Neural crest cell (in vitro differentiated cells): ENCODE results near the gene ANKRD24. TPM values are rescaled to one million over a fixed set of nuclear protein-coding genes. Genes with fewer than 3 reads are reported as not detected.

Experiments
- DNase-seq: peaks from one replicate; pipeline ENCODE4 v3.0.0; 2021; ENCODE audit warnings: low read depth, mixed read lengths, low spot score
- H3K27ac Mint-ChIP-seq: one replicate; pipeline ENCODE4 v1.8.0; 2021; ENCODE audit warnings: mild to moderate bottlenecking, mixed read lengths; ENCODE audit not compliant: unreplicated experiment
- H3K27me3 Mint-ChIP-seq: 2 replicates; pipeline ENCODE4 v1.8.0; 2021; ENCODE audit warnings: low read depth, mild to moderate bottlenecking, mixed read lengths
- H3K36me3 Mint-ChIP-seq: 2 replicates; pipeline ENCODE4 v1.8.0; 2021; ENCODE audit warnings: low read depth, mild to moderate bottlenecking, mixed read lengths
- H3K4me1 Mint-ChIP-seq: 2 replicates; pipeline ENCODE4 v1.8.0; 2021; ENCODE audit warnings: mixed read lengths
- H3K4me3 Mint-ChIP-seq: one replicate; pipeline ENCODE4 v1.8.0; 2021; ENCODE audit warnings: mild to moderate bottlenecking, mixed read lengths
- H3K9me3 Mint-ChIP-seq: 2 replicates; pipeline ENCODE4 v1.8.0; 2021; ENCODE audit warnings: mixed read lengths
- total RNA-seq: library from RNA; stranded (reverse); gene quantifications from 2 replicates; pipeline ENCODE4 v1.2.1, GENCODE V29; 2021
- TF ChIP-seq, protein P1 (sequence below): fragments of 200-600 bp; sonication (generic); conservative IDR thresholded peaks from 2 replicates; pipeline ENCODE4 v1.5.0; 2021; ENCODE audit warnings: antibody characterized with exemption, mild to moderate bottlenecking

ANKRD24 gene
- total RNA-seq, 1 donor from 2014 or later: 0.19 TPM

DNA sequence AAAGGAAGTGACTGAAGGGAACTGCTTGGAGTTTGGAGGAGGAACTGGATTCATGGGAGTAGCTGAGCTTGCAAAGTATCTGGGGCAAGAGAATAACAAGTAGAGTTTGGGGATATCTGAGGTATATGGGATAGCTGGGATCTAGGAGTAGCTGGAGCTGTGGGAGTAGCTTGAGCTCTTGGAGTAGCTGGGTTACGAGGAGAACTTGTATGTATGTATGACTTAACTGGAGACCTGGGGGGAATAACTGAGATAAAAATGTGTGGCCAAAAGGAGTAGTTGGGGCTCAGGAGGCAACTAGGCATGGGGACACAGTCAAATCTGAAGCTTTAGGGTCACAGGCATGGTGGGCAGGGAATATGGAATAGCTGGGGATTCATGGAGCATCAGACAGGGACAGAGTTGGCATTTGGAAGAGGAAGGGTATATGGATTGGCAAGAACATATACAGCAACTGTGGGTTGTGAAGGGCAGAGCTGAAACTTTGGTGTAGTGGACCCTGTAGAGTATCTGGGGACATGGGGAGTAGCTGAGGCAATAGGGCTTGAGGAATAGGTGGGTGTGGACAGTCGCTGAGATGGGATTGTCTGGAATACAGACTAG, 18.6 kb downstream of the ANKRD24 start:
- H3K27me3 Mint-ChIP-seq: peaks cover 73% of the 10 kb centered on the region
- H3K27ac Mint-ChIP-seq: no peak overlapping the region
- peaks cover 10% of the 10 kb centered on the region for H3K36me3 Mint-ChIP-seq
- no peak overlapping the region for H3K4me3 Mint-ChIP-seq
- TF ChIP-seq, protein P1, sequence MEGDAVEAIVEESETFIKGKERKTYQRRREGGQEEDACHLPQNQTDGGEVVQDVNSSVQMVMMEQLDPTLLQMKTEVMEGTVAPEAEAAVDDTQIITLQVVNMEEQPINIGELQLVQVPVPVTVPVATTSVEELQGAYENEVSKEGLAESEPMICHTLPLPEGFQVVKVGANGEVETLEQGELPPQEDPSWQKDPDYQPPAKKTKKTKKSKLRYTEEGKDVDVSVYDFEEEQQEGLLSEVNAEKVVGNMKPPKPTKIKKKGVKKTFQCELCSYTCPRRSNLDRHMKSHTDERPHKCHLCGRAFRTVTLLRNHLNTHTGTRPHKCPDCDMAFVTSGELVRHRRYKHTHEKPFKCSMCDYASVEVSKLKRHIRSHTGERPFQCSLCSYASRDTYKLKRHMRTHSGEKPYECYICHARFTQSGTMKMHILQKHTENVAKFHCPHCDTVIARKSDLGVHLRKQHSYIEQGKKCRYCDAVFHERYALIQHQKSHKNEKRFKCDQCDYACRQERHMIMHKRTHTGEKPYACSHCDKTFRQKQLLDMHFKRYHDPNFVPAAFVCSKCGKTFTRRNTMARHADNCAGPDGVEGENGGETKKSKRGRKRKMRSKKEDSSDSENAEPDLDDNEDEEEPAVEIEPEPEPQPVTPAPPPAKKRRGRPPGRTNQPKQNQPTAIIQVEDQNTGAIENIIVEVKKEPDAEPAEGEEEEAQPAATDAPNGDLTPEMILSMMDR: no peak
- H3K9me3 Mint-ChIP-seq: peaks cover 10% of the 10 kb centered on the region
- no peak for DNase-seq
- peaks cover 11% of the 10 kb centered on the region for H3K4me1 Mint-ChIP-seq

DNA sequence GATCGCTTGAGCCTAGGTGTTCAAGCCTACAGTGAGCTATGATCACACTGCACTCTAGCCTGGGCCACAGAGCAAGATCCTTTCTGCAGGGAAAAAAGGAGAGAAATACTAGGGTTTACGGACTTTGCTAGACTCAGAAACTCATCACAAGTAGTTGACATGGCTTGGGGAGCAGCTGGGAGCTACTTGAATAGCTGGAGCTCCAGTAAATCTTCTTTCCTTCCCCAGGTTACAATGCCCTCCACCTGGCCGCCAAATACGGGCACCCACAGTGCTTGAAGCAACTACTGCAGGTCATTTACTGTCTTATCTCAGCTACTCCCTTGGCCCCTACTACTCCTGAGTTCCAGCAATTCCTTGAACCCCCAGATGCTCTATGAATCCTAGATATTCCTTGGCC, 19.3 kb downstream of the ANKRD24 start:
- peaks cover 10% of the 10 kb centered on the region for H3K36me3 Mint-ChIP-seq
- no peak for DNase-seq
- TF ChIP-seq, protein P1: no peak
- H3K27ac Mint-ChIP-seq: no peak overlapping the region
- peaks cover 67% of the 10 kb centered on the region for H3K27me3 Mint-ChIP-seq
- peaks cover 11% of the 10 kb centered on the region for H3K4me1 Mint-ChIP-seq
- peaks cover 9% of the 10 kb centered on the region for H3K9me3 Mint-ChIP-seq
- H3K4me3 Mint-ChIP-seq: no peak overlapping the region

DNA sequence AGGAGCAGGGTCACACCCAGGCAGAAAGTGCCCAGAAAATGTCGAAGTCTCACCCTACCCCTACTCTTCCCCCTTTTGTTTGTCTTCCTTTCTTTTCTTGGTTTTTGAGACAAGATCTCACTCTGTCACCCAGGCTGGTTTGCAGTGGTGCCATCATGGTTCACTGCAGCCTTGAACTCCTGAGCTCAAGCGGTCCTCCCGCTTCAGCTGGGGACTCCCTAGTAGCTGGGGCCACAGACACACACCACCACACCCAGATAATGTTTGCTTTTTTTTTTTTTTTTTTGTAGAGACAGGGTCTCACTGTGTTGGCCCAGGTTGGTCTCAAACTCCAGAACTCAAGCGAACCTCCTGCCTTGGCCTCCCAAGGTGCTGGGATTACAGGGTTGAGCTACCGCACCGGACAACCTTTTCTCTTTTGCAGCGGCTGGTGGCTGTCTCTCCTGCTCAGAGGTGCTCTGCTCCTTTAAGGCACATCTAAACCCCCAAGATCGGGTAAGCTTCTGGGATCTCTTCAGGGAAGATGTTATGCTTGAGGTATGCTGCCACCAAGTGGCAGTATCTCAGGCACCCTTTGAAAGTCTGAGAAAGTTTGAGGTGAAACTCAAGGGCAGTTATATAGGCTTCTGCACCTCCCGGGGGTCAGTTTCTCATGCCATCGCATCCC, 24.5 kb downstream of the ANKRD24 start:
- Mint-ChIP-seq H3K4me3 (no peak overlapping the region), H3K27me3 (peaks cover 45% of the 10 kb centered on the region), H3K27ac (no peak overlapping the region), H3K9me3 (no peaks in the 10 kb centered on the region), H3K36me3 (no peaks in the 10 kb centered on the region), H3K4me1 (no peaks in the 10 kb centered on the region)
- DNase-seq: no peak
- TF ChIP-seq, protein P1: peak; percentile 17

DNA sequence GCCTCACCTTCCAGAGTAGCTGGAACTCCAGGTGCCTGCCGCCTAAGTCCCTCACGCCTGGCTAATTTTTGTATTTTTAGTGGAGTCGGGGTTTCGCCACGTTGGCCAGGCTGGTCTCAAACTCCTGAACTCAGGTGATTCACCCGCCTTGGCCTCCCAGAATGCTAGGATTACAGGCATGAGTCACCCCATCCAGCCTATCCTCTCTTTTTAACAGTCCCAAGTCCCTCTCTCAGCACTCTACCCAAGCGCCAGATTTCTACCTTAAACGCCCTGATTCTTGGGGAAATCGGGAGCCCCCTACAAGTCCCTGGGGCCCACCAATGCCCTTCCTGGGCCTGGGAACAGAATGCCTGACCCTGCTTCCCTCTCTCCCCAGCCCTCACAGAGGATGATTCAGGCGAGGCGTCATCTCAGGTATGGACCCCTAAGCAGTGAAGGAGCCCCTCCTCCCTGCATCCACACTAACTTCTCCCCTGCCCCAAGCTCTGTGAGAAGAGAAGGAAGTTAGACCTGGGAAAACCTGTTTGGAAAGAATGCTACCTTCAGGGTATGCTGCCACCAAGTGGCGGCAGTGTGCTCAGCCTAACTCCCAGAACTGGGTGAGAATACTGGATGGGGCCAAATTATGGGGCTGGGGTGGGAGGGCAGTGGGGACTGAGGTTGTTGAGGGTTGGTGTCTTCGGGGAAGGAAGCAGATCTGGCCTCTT, 26.1 kb downstream of the ANKRD24 start:
- Mint-ChIP-seq H3K27me3 (peaks cover 44% of the 10 kb centered on the region), H3K4me1 (no peaks in the 10 kb centered on the region), H3K36me3 (no peaks in the 10 kb centered on the region), H3K27ac (no peak overlapping the region), H3K4me3 (no peak overlapping the region), H3K9me3 (no peaks in the 10 kb centered on the region)
- no peak for DNase-seq
- TF ChIP-seq, protein P1: peak; percentile 52

DNA sequence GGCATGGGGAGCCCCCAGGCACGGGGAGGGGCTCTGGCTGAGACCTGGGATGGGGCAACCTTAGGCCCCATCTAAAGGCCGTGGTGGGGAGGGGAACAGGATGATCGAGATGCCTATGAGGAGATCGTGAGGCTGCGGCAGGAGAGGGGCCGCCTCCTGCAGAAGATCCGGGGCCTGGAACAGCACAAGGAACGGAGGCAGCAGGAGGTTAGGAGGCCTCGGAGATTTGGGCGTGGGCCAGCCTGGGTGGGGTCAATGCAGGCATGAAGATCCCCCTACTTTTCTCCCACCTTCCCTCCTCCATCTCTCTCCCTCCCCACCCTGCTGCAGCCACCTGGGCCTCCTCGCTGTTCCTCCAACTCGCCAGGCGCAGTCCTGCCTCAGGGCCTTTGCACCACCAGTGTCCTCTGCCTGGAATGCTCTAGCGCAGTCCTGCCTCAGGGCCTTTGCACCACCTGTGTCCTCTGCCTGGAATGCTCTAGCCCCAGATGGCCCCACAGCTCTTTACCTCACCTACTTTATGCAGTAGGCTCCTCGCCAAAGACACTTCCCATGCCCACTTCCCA, 27.8 kb downstream of the ANKRD24 start:
- Mint-ChIP-seq H3K4me3 (no peak overlapping the region), H3K36me3 (no peaks in the 10 kb centered on the region), H3K9me3 (no peaks in the 10 kb centered on the region), H3K27me3 (peaks cover 53% of the 10 kb centered on the region), H3K4me1 (no peaks in the 10 kb centered on the region), H3K27ac (no peak overlapping the region)
- no peak for DNase-seq
- TF ChIP-seq, protein P1: no peak
